ENCODE results near the gene SP140. TPM values are rescaled to one million over a fixed set of nuclear protein-coding genes. Genes with fewer than 3 reads are reported as not detected.

SP140 gene
- total and polyA plus RNA-seq, 2 of the 8 experiments (the other 6 are each of a cell fraction or from before 2014, with no cell fraction given): 0.23 to 1.3 TPM

DNA sequence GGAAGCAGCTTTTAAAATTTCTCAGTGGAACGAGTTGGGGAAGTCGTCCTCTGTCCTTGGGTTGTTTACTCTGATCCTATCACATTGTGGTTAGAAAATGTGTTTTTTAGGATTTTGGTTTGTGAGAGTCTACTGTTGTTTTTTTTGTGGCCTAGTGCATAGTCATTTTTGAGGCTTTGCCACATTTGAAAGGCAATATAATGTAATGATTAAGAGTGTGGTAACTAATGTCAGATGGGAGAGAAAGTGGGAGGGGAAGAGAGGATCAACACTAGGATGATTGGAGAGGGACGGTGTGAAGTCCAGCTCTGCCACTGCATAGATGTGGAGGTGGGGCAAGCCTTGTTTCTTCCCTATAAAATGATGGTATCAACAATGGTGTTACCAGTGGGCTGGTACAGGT is 109.9 kb downstream of the SP140 start (continued):
- no peak for TF ChIP-seq RNF2 (IDR thresholded peaks at IDR 0.05; ENCODE audit: borderline replicate concordance, low read depth, low read length, missing control alignments, poor library complexity, severe bottlenecking)
- no peak for TF ChIP-seq TAF1 (IDR thresholded peaks at IDR 0.05; ENCODE audit: low read depth, low read length)
- no peak for TF ChIP-seq MAFK (IDR thresholded peaks at IDR 0.05; ENCODE audit: low read depth, low read length)
- no peak for TF ChIP-seq TCF12 (IDR thresholded peaks at IDR 0.05; ENCODE audit: low read depth, low read length)
